Umbilical cord (tissue), 2 donors: Measurements from ENCODE around the gene CFAP97. TPM values are rescaled to one million over a fixed set of nuclear protein-coding genes. Genes with fewer than 3 reads are reported as not detected.
"Not testable (repeated sequence)": the region's sequence is repeated elsewhere in the genome, so short reads cannot be mapped to it uniquely, and the experiment has no call there.

Experiments used
- DNase-seq: peaks from one replicate; pipeline ENCODE4 v3.0.0-alpha.2; 2015; ENCODE audit warnings: low spot score
- total RNA-seq: library from RNA; depleted of rRNA; stranded (reverse); fragments of >200 nt; gene quantifications from one replicate; pipeline ENCODE4 v1.2.3, GENCODE V29; 2014; ENCODE audit warnings: low replicate concordance; ENCODE audit not compliant: insufficient read depth

CFAP97 gene
- total RNA-seq, 1 donor from 2014 or later: 37.8 TPM

GRCh38 chr4:185142912-185143600 lies 60.7 kb downstream of the CFAP97 start, which contains the start of gene SLC25A4:
Gene SLC25A4, plus strand, starts transcription at chr4:185143266. Its CDS starts 107 bp downstream, at chr4:185143373.
- peak; percentile 74 for DNase-seq

GRCh38 chr4:185142564-185142911 lies 61.3 kb downstream of the CFAP97 start:
- no peak for DNase-seq

- no peak for DNase-seq
These were observed 62.0 kb downstream of the CFAP97 start for GRCh38 chr4:185141777-185142176.

- DNase-seq: no peak
These were observed 64.1 kb downstream of the CFAP97 start for GRCh38 chr4:185139736-185140135.

GRCh38 chr4:185138161-185138560 lies 65.6 kb downstream of the CFAP97 start:
- DNase-seq: no peak

GRCh38 chr4:185137233-185137925 lies 66.4 kb downstream of the CFAP97 start:
- no peak for DNase-seq

GRCh38 chr4:185134307-185134869 lies 69.4 kb downstream of the CFAP97 start:
- DNase-seq: peak; percentile 60

GRCh38 chr4:185128272-185129119 lies 75.3 kb downstream of the CFAP97 start:
- no peak for DNase-seq

GRCh38 chr4:185127021-185127925 lies 76.5 kb downstream of the CFAP97 start:
- no peak for DNase-seq

- DNase-seq: no peak
These were observed 79.8 kb downstream of the CFAP97 start for GRCh38 chr4:185124006-185124405.

- no peak for DNase-seq
These were observed 81.0 kb downstream of the CFAP97 start for GRCh38 chr4:185122681-185123345.

GRCh38 chr4:185120631-185120946 lies 83.2 kb downstream of the CFAP97 start:
- DNase-seq: no peak

GRCh38 chr4:185119927-185120630 lies 83.7 kb downstream of the CFAP97 start:
- no peak for DNase-seq

GRCh38 chr4:185119467-185119866 lies 84.3 kb downstream of the CFAP97 start:
- DNase-seq: not testable (repeated sequence)

- no peak for DNase-seq
These were observed 84.9 kb downstream of the CFAP97 start for GRCh38 chr4:185118876-185119275.

- no peak for DNase-seq
These were observed 86.4 kb downstream of the CFAP97 start for GRCh38 chr4:185117300-185117934.

- DNase-seq: peak; percentile 92
These were observed 88.0 kb downstream of the CFAP97 start for GRCh38 chr4:185115827-185116232.

GRCh38 chr4:185113340-185113739 lies 90.5 kb downstream of the CFAP97 start:
- DNase-seq: no peak

- DNase-seq: peak; percentile 78
These were observed 91.7 kb downstream of the CFAP97 start for GRCh38 chr4:185112104-185112503.
